Thymus (tissue), 11 donors: ENCODE data around the gene PRLH. TPM values are rescaled to one million over a fixed set of nuclear protein-coding genes. Genes with fewer than 3 reads are reported as not detected.

ENCODE experiments used
- DNase-seq, 9 donors: peaks; one replicate each; pipeline ENCODE4 v3.0.0-alpha.2; 2013; ENCODE audit warnings: low spot score in 9 of 9, low read depth in 6 of 9, missing footprints in 1 of 9
- H3K27ac ChIP-seq, 2 donors: one replicate each; pipeline ENCODE4 v1.5.1; 2013; ENCODE audit warnings: control low read depth in 1 of 2, low read depth in 1 of 2, low read length in 1 of 2, mild to moderate bottlenecking in 1 of 2, moderate library complexity in 1 of 2
- H3K27me3 ChIP-seq, 2 donors: one replicate each; pipeline ENCODE4 v1.5.1; 2013; ENCODE audit warnings: low read length in 1 of 2; ENCODE audit not compliant: control insufficient read depth in 2 of 2, insufficient read depth in 1 of 2
- H3K36me3 ChIP-seq, 2 donors: one replicate each; pipeline ENCODE4 v1.5.1; 2013; ENCODE audit warnings: low read length in 1 of 2, mild to moderate bottlenecking in 1 of 2, moderate library complexity in 1 of 2; ENCODE audit not compliant: control insufficient read depth in 2 of 2, insufficient read depth in 2 of 2
- H3K4me1 ChIP-seq, 2 donors: one replicate each; pipeline ENCODE4 v1.5.1; 2013; ENCODE audit warnings: low read length in 2 of 2; ENCODE audit not compliant: control insufficient read depth in 2 of 2, insufficient read depth in 2 of 2
- H3K4me3 ChIP-seq, 2 donors: one replicate each; pipeline ENCODE4 v1.5.1; 2013; ENCODE audit warnings: low read length in 2 of 2, control low read depth in 1 of 2, mild to moderate bottlenecking in 1 of 2
- H3K9me3 ChIP-seq, 2 donors: one replicate each; pipeline ENCODE4 v1.5.1; 2013; ENCODE audit warnings: low read length in 1 of 2, mild to moderate bottlenecking in 1 of 2; ENCODE audit not compliant: control insufficient read depth in 2 of 2, insufficient read depth in 1 of 2
- WGBS: extraction: QIAGEN DNeasy Blood & Tissue Kit; methylation state at CpG from one replicate; pipeline ENCODE4 v1.1.7; 2013; 5-methylcytosine and 5-hydroxymethylcytosine counted together
- polyA plus RNA-seq: library from polyadenylated mRNA; stranded (reverse); fragments of 200-250 nt; gene quantifications from one replicate; pipeline ENCODE4 v1.2.3, GENCODE V29; 2013
- total RNA-seq: library from RNA; stranded (reverse); fragments of 120-200 nt; gene quantifications from one replicate; pipeline ENCODE4 v1.2.4, GENCODE V29; 2013
- donor health status: healthy.

The PRLH gene
- total and polyA plus RNA-seq, 2 donors = not detected

GRCh38 chr2:237546040-237546875, 20.1 kb upstream of the PRLH start:
- peaks cover 0 to 8% of the 10 kb centered on the region in 2 donors for H3K27me3 ChIP-seq
- 74% methylated on average over 8 of the region's 8 CpGs for WGBS
- no peak for DNase-seq
- peaks cover 0 to 5% of the 10 kb centered on the region in 2 donors for H3K9me3 ChIP-seq
- no peaks in the 10 kb centered on the region for H3K36me3 ChIP-seq
- no peaks in the 10 kb centered on the region for H3K4me1 ChIP-seq
- H3K27ac ChIP-seq = no peak overlapping the region
- H3K4me3 ChIP-seq = no peak overlapping the region

DNA sequence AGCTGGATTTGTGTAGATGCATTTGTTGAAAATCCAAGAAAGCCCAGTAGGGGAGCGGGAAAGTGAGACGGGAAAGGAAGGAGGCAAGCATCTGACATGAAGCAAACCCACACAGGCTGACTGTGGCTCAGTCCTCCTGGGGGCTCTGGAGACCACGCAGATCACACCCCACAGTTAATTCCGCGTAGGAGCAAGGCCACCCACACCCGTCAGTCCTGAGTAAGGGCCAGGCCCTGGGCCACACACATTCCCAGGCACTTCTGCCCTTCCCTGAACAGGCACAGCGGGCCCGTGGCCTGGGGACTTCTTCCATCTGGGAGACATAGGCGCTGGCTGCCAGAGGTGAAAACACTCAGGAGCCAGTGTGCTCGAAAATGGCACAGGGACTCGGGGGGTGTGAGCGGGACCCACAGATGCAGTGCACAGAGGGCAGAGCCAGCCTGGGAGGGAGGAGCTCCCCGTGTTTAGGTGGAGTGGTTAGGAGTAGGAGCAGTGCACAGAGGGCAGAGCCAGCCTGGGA, 19.4 kb upstream of the PRLH start:
- H3K27ac ChIP-seq = no peak overlapping the region
- H3K4me3 ChIP-seq = no peak overlapping the region
- WGBS = 88% methylated on average over 13 of the region's 13 CpGs
- peaks cover 0 to 9% of the 10 kb centered on the region in 2 donors for H3K27me3 ChIP-seq
- no peak for DNase-seq
- H3K9me3 ChIP-seq = peaks cover 0 to 5% of the 10 kb centered on the region in 2 donors
- H3K4me1 ChIP-seq = no peaks in the 10 kb centered on the region
- H3K36me3 ChIP-seq = no peaks in the 10 kb centered on the region

DNA sequence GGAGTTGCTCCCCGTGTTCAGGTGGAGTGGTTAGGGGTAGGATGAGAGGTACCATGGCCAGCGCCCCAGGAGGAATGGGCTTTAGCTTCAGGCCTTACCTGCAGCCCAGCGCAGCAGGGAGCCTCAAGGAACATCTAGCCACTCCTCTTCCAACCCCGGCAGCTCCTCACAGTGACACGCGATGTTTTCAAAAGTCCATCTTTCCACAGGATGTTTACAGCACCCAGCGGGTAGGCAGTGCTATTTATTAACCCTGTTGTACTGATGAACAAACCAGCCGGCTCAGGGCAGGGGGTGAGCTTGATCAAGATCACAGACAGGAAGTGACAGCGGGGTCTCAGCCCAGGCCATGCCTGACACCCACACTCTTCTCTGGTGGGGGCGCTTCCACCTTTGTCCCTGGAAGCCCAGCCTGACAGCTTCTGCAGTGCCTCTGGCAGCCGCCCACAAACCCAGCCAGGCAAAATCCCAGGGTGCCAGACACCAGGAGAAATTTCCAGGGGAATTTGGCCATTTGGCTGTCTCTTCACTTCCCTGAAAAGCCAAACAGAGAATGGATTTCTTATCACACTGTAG, 18.4 kb upstream of the PRLH start:
- Histone ChIP-seq H3K27ac (no peak overlapping the region), H3K9me3 (no peaks in the 10 kb centered on the region), H3K36me3 (no peaks in the 10 kb centered on the region), H3K4me1 (no peaks in the 10 kb centered on the region), H3K4me3 (no peak overlapping the region), H3K27me3 (peaks cover 0 to 9% of the 10 kb centered on the region in 2 donors)
- 77% methylated on average over 11 of the region's 11 CpGs for WGBS
- no peak for DNase-seq

DNA sequence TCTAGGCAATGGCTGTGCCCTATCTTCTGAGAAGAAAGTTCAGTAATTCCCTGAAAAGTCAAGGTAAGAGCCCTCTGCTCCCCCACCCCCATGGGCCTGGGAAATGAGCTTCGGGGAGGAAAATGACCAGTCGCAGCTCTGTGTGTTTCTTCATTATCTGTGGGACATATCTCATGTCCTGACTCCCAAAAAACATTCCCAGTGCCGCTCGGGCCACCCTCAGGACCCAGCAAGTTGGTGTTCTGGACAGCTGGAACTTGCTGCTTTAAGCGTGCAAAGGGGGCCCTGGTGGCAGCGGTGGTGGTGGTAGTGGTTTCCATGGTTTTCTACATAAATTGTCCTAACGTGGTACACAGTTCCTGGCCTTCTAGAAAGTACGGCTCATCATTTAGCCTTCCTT, 17.2 kb upstream of the PRLH start:
- no peak for DNase-seq

DNA sequence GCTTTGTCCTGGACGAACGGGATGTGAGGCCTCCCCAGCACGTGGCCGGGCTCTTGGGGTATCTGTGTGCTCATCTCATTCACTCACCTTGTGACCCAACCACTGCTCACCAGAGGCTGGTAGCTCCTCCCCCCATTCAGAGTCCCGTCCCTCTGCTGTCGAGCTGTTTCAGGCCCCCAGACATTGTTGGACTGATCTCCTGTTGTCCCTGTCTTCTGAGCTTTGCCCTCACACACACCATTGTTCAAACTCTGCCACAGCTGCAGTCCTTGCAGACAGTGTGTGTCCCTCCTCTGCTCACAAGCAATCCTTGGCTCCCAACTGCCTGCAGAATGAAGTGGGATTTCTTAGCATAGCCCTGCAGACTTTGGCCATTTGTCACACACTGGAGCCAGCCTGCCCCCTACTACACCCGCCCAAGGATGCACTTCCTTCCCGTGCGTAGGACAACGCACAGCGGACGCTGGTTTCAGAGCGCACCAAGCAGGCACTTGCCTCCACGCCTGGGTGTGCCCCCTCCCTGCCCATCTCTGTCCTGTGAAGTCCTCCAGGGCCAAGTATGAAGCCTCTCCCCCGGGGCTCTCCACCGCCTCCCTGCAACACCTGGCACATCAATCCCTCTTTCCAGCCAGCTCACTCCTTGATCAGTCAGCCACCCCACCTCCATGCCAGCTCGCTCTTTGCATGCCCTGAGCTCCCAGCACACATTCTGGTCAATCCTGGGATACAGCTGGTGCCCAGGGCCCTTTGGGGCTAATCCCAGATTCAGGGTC, 16.5 kb upstream of the PRLH start:
- no peak overlapping the region for H3K4me3 ChIP-seq
- H3K27ac ChIP-seq = no peak overlapping the region
- 85% methylated on average over 17 of the region's 17 CpGs for WGBS
- no peaks in the 10 kb centered on the region for H3K36me3 ChIP-seq
- H3K9me3 ChIP-seq = no peaks in the 10 kb centered on the region
- DNase-seq = no peak
- no peaks in the 10 kb centered on the region for H3K4me1 ChIP-seq
- peaks cover 0 to 9% of the 10 kb centered on the region in 2 donors for H3K27me3 ChIP-seq

More for the DNA sequence above, 17.2 kb upstream of the PRLH start:
- Histone ChIP-seq H3K4me3 (no peak overlapping the region), H3K4me1 (no peaks in the 10 kb centered on the region), H3K9me3 (no peaks in the 10 kb centered on the region), H3K36me3 (no peaks in the 10 kb centered on the region), H3K27ac (no peak overlapping the region), H3K27me3 (peaks cover 0 to 9% of the 10 kb centered on the region in 2 donors)
- WGBS = 91% methylated on average over 8 of the region's 8 CpGs

DNA sequence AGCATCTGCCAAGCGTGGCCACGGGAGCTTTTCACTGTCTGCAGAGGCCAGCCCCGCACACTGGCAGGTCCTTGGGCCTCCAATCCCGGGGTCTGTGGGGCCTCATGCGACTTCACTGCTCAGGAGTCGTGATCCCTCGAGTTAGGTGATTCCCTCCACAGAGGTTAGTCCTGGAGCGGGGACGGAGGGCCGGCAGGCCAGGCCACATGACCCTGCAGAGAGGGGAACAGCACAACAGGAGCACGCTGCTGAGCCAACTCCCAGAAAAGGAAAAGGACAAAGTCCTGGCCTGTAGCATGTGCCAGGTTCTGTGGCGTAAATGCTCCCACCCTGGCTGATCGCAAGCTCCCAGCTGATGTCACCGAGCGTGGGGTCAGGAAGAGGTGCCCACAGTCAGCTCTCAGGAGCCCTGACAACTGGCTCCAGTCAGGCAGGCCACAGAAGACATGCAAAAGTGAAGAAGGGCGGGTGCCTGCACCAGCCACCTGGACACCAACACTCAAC, 15.3 kb upstream of the PRLH start:
- Histone ChIP-seq H3K9me3 (no peaks in the 10 kb centered on the region), H3K27me3 (peaks cover 0 to 9% of the 10 kb centered on the region in 2 donors), H3K4me3 (no peak overlapping the region), H3K27ac (no peak overlapping the region), H3K4me1 (no peaks in the 10 kb centered on the region), H3K36me3 (no peaks in the 10 kb centered on the region)
- WGBS = 95% methylated on average over 16 of the region's 16 CpGs
- no peak for DNase-seq

DNA sequence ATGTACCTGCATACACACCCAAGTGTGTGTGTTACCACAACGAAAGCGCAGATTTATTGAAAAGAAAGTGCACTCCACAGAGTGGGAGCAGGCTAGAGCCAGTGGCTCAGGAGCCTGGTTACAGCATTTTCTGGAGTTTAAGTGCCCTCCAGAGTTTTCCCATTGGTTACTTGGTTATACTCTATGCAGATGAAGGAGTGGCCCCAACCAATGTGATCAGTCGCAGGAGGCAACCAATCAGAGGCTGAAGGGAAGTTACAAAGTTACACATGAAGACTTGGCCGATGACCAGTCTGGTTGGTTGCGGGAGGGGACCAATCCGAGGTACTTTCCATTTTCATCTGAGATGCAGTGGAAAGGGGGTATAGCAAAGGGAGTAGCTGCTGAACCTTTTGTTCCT, 13.5 kb upstream of the PRLH start:
- 82% methylated on average over 6 of the region's 6 CpGs for WGBS
- peaks cover 0 to 6% of the 10 kb centered on the region in 2 donors for H3K27me3 ChIP-seq

GRCh38 chr2:237553948-237554347, 12.4 kb upstream of the PRLH start:
- no peak for DNase-seq
- 86% methylated on average over 7 of the region's 7 CpGs for WGBS
- no peaks in the 10 kb centered on the region for H3K36me3 ChIP-seq
- no peak overlapping the region for H3K27ac ChIP-seq
- H3K4me1 ChIP-seq = no peaks in the 10 kb centered on the region
- H3K9me3 ChIP-seq = no peaks in the 10 kb centered on the region
- H3K27me3 ChIP-seq = peaks cover 0 to 4% of the 10 kb centered on the region in 2 donors
- no peak overlapping the region for H3K4me3 ChIP-seq

More for the DNA sequence above, 13.5 kb upstream of the PRLH start:
- Histone ChIP-seq H3K27ac (no peak overlapping the region), H3K4me1 (no peaks in the 10 kb centered on the region), H3K4me3 (no peak overlapping the region), H3K9me3 (no peaks in the 10 kb centered on the region), H3K36me3 (no peaks in the 10 kb centered on the region)
- no peak for DNase-seq
